ENCODE results near the gene LEUTX.
A peak's percentile ranks its signal among the peaks of the same experiment; 100 is the strongest.

The LEUTX gene, protein sequence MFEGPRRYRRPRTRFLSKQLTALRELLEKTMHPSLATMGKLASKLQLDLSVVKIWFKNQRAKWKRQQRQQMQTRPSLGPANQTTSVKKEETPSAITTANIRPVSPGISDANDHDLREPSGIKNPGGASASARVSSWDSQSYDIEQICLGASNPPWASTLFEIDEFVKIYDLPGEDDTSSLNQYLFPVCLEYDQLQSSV

DNA sequence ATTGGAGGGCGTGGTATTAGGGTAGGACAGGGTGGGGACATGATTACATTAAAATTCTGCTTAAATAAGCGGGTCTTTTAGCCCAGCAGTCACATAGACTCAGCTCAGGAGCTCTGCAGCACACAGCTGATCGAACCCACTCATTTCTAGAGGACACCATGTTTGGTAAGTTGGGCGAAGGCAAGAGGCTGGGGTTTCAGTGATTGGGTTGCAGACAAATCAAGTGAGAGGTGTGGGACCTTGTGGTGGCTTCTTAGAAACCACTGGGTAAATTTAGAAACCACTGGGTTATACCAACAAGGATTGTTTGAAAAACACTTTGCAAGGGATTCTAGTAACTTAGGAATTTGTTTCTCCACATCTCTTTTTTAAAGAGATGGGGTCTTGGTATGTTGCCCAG, at the start of gene LEUTX:
TSS of gene LEUTX (plus strand) at position 92 of the 400 bp plus-strand sequence. CDS start at position 159, 67 bp downstream.
- Histone ChIP-seq H3K36me3 (ENCODE audit: insufficient read depth) (no peaks in the 10 kb centered on the region), H4K20me1 (ENCODE audit: insufficient read depth) (no peaks in the 10 kb centered on the region), H2AFZ (ENCODE audit: low read depth) (no peak within 1 kb of the TSS), H3K79me2 (ENCODE audit: insufficient read depth, low read depth) (no peaks in the 10 kb centered on the region), H3K4me2 (peak within 1 kb of the TSS; percentile 53), H3K9ac (no peak within 1 kb of the TSS), H3K4me1 (ENCODE audit: low read depth, poor library complexity, severe bottlenecking) (peaks cover 54% of the 10 kb centered on the region), H3K27ac (peak within 1 kb of the TSS; percentile 12; the same call in 1 of the 2 replicates), H3K27me3 (ENCODE audit: insufficient read depth, low read depth) (no peaks in the 10 kb centered on the region; the same call in 1 of the 2 replicates), H3K4me3 (IDR thresholded peaks at IDR 0.05; ENCODE audit: insufficient read depth, low read depth, low read length) (no peak within 1 kb of the TSS)
- TF ChIP-seq, protein P1, sequence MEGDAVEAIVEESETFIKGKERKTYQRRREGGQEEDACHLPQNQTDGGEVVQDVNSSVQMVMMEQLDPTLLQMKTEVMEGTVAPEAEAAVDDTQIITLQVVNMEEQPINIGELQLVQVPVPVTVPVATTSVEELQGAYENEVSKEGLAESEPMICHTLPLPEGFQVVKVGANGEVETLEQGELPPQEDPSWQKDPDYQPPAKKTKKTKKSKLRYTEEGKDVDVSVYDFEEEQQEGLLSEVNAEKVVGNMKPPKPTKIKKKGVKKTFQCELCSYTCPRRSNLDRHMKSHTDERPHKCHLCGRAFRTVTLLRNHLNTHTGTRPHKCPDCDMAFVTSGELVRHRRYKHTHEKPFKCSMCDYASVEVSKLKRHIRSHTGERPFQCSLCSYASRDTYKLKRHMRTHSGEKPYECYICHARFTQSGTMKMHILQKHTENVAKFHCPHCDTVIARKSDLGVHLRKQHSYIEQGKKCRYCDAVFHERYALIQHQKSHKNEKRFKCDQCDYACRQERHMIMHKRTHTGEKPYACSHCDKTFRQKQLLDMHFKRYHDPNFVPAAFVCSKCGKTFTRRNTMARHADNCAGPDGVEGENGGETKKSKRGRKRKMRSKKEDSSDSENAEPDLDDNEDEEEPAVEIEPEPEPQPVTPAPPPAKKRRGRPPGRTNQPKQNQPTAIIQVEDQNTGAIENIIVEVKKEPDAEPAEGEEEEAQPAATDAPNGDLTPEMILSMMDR (conservative IDR thresholded peaks at IDR 0.05; ENCODE audit: low read depth, low read length) = no peak

DNA sequence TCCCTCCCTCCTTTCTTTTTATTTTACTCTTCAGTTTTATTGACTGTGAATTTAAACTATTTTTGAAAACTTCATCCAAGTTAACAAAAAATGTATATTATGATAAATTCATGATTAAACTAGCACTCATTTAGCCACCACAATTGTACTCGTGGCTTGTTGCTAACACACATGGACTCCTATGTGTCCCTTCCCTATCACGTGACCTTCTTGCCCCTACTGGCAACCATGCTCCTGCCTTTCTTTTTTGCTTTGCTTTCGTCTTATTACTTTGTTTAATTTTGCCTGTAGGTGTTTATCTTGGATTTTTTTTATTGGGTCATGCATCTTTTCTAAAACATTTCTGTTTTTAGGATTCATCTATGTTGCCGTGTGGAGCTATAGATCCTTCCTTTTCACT, 49.1 kb upstream of the LEUTX start:
- Histone ChIP-seq H3K9ac (no peak overlapping the region), H4K20me1 (ENCODE audit: insufficient read depth) (no peaks in the 10 kb centered on the region), H3K4me1 (ENCODE audit: low read depth, poor library complexity, severe bottlenecking) (no peaks in the 10 kb centered on the region), H3K4me3 (IDR thresholded peaks at IDR 0.05; ENCODE audit: insufficient read depth, low read depth, low read length) (no peak overlapping the region), H3K79me2 (ENCODE audit: insufficient read depth, low read depth) (no peaks in the 10 kb centered on the region), H3K27ac (no peak overlapping the region), H3K27me3 (ENCODE audit: insufficient read depth, low read depth) (no peaks in the 10 kb centered on the region), H3K4me2 (no peak overlapping the region), H2AFZ (ENCODE audit: low read depth) (no peak overlapping the region), H3K36me3 (ENCODE audit: insufficient read depth) (no peaks in the 10 kb centered on the region)
- TF ChIP-seq, protein P1 (conservative IDR thresholded peaks at IDR 0.05; ENCODE audit: low read depth, low read length) = no peak

GRCh38 chr19:39731685-39732084, 47.0 kb upstream of the LEUTX start:
- Histone ChIP-seq H4K20me1 (ENCODE audit: insufficient read depth) (no peaks in the 10 kb centered on the region), H3K4me2 (no peak overlapping the region), H2AFZ (ENCODE audit: low read depth) (no peak overlapping the region), H3K36me3 (ENCODE audit: insufficient read depth) (no peaks in the 10 kb centered on the region), H3K4me3 (IDR thresholded peaks at IDR 0.05; ENCODE audit: insufficient read depth, low read depth, low read length) (no peak overlapping the region), H3K4me1 (ENCODE audit: low read depth, poor library complexity, severe bottlenecking) (no peaks in the 10 kb centered on the region), H3K27ac (no peak overlapping the region), H3K27me3 (ENCODE audit: insufficient read depth, low read depth) (no peaks in the 10 kb centered on the region), H3K79me2 (ENCODE audit: insufficient read depth, low read depth) (no peaks in the 10 kb centered on the region), H3K9ac (no peak overlapping the region)
- TF ChIP-seq, protein P1 (conservative IDR thresholded peaks at IDR 0.05; ENCODE audit: low read depth, low read length) = no peak

- TF ChIP-seq, protein P1 (conservative IDR thresholded peaks at IDR 0.05; ENCODE audit: low read depth, low read length) = no peak
- no peak overlapping the region for H2AFZ ChIP-seq (ENCODE audit: low read depth)
- no peak overlapping the region for H3K4me3 ChIP-seq (IDR thresholded peaks at IDR 0.05; ENCODE audit: insufficient read depth, low read depth, low read length)
- no peaks in the 10 kb centered on the region for H3K36me3 ChIP-seq (ENCODE audit: insufficient read depth)
- no peaks in the 10 kb centered on the region for H4K20me1 ChIP-seq (ENCODE audit: insufficient read depth)
- no peak overlapping the region for H3K4me2 ChIP-seq
- no peaks in the 10 kb centered on the region for H3K4me1 ChIP-seq (ENCODE audit: low read depth, poor library complexity, severe bottlenecking)
- no peak overlapping the region for H3K9ac ChIP-seq
- no peaks in the 10 kb centered on the region for H3K27me3 ChIP-seq (ENCODE audit: insufficient read depth, low read depth)
- H3K27ac ChIP-seq = no peak overlapping the region
- no peaks in the 10 kb centered on the region for H3K79me2 ChIP-seq (ENCODE audit: insufficient read depth, low read depth)
Observed at GRCh38 chr19:39733841-39734240, 44.8 kb upstream of the LEUTX start.

All from KMS-11 (cell line).